Immature natural killer cell (primary cell): ENCODE results near the gene PPP4R4. TPM values are rescaled to one million over a fixed set of nuclear protein-coding genes. Genes with fewer than 3 reads are reported as not detected.
"Not testable (repeated sequence)": the region's sequence is repeated elsewhere in the genome, so short reads cannot be mapped to it uniquely, and the experiment has no call there.

Source experiments
- DNase-seq, 3 donors: peaks; one replicate each; pipeline ENCODE4 v3.0.0; 2022; ENCODE audit warnings: mixed read lengths in 1 of 3
- H3K27ac Mint-ChIP-seq, 6 donors: one replicate each; pipeline ENCODE4 v1.8.0; 2020; ENCODE audit warnings: mixed read lengths in 6 of 6, mild to moderate bottlenecking in 5 of 6, inconsistent platforms in 4 of 6, moderate library complexity in 3 of 6
- H3K27me3 Mint-ChIP-seq, 3 donors: one replicate each; pipeline ENCODE4 v1.8.0; 2020 to 2021; ENCODE audit warnings: low read depth in 3 of 3, mild to moderate bottlenecking in 3 of 3, mixed read lengths in 3 of 3, moderate library complexity in 3 of 3, inconsistent platforms in 1 of 3
- H3K36me3 Mint-ChIP-seq, 3 donors: one replicate each; pipeline ENCODE4 v1.8.0; 2020; ENCODE audit warnings: mixed read lengths in 3 of 3, inconsistent platforms in 2 of 3, mild to moderate bottlenecking in 2 of 3
- H3K4me1 Mint-ChIP-seq, 2 donors: one replicate each; pipeline ENCODE4 v1.8.0; 2020; ENCODE audit warnings: inconsistent platforms in 2 of 2, mild to moderate bottlenecking in 2 of 2, mixed read lengths in 2 of 2, moderate library complexity in 1 of 2
- H3K4me3 Mint-ChIP-seq, 5 donors: one replicate each; pipeline ENCODE4 v1.8.0; 2020; ENCODE audit warnings: mild to moderate bottlenecking in 5 of 5, mixed read lengths in 5 of 5, inconsistent platforms in 3 of 5, moderate library complexity in 3 of 5
- H3K9me3 Mint-ChIP-seq, 6 donors: one replicate each; pipeline ENCODE4 v1.8.0; 2020; ENCODE audit warnings: mild to moderate bottlenecking in 6 of 6, mixed read lengths in 6 of 6, inconsistent platforms in 4 of 6, moderate library complexity in 3 of 6
- polyA plus RNA-seq, 3 donors: library from polyadenylated mRNA; unstranded; fragments of 300-500 nt; fragmentation: Illumina TruSeq; gene quantifications; one replicate each; pipeline ENCODE4 v1.2.3, GENCODE V29; 2021

The PPP4R4 gene
- polyA plus RNA-seq, 3 donors from 2014 or later = not detected

DNA sequence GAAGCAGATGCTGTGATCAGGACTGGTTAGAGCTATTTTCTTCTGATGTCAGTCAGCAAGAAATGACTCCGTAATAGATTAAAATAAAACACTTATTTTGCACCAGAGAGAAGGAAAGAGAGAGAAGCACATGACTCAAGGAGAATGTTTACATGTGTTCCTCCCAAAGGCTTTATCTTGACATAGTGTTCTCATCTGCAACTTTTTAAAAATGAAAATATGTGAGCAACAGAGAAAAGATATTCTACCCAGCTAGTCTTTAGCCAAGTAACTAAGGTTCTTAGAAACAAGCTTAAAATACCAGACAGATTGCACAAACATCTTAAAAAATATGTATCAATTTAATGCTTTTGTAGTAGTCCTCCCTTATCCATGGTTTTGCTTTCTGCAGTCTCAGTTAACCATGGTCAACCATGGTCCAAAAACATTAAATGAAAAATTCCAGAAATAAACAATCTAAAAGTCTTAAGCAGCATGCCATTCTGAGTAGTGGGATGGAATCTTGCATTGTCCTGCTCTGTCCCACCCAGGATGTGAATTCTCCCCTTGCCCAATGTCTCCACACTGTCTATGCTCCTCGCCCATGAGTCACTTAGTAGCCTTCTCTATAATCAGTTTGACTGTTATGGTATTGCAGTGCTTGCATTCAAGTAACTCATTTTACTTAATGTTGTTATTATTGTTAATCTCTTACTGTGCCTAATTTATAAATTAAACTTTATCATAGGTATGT lies 109.0 kb downstream of the PPP4R4 start:
- Mint-ChIP-seq H3K4me3 (no peak overlapping the region), H3K9me3 (peaks cover 0 to 4% (median 0%) of the 10 kb centered on the region in 6 donors), H3K27ac (no peak overlapping the region), H3K4me1 (no peaks in the 10 kb centered on the region), H3K36me3 (no peaks in the 10 kb centered on the region), H3K27me3 (peaks cover 2 to 17% (median 8%) of the 10 kb centered on the region in 3 donors)
- DNase-seq = no peak

DNA sequence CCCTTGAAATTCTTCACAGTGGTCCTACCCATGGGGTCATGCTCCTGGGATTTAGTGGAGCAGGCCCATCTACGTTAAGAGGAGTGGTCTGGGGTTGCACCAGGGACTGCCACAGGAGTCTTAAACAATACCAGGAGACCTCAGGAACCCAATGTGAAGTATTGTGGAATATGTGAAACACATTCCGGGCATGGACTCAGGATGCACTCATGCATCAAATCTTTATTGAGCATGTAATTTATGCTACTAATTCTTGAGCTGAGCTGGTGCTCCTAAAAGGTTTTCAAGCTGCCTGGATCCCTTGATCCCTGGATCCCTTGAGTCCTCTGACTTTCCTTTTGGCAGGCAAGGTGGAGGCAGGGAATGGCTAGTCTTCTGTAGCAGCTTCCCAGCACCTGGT lies 110.1 kb downstream of the PPP4R4 start:
- Mint-ChIP-seq H3K9me3 (peaks cover 0 to 4% (median 0%) of the 10 kb centered on the region in 6 donors), H3K27me3 (peaks cover 2 to 20% (median 8%) of the 10 kb centered on the region in 3 donors), H3K36me3 (no peaks in the 10 kb centered on the region), H3K27ac (no peak overlapping the region), H3K4me1 (no peaks in the 10 kb centered on the region), H3K4me3 (no peak overlapping the region)
- no peak for DNase-seq

DNA sequence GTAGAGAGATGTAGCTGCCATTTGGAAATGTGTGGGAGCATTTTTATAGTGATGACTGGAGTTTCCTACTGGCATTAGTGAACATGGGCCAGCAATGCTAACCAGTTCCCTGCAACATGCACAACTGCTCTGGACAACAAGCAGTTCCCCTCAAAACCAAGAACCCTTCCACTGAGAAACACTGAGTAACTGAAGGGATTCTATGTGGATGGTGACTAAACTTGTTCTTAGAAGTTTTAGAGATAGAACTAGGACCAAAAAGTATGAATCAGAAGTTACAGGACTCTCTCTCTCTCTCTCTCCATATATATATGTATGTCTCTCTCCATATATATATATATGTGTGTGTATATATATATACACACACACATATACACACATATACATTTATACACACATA lies 111.0 kb downstream of the PPP4R4 start:
- Mint-ChIP-seq H3K36me3 (no peaks in the 10 kb centered on the region), H3K9me3 (peaks cover 0 to 4% (median 0%) of the 10 kb centered on the region in 6 donors), H3K27ac (no peak overlapping the region), H3K4me1 (no peaks in the 10 kb centered on the region), H3K4me3 (no peak overlapping the region), H3K27me3 (peaks cover 2 to 20% (median 10%) of the 10 kb centered on the region in 3 donors)
- DNase-seq = no peak

DNA sequence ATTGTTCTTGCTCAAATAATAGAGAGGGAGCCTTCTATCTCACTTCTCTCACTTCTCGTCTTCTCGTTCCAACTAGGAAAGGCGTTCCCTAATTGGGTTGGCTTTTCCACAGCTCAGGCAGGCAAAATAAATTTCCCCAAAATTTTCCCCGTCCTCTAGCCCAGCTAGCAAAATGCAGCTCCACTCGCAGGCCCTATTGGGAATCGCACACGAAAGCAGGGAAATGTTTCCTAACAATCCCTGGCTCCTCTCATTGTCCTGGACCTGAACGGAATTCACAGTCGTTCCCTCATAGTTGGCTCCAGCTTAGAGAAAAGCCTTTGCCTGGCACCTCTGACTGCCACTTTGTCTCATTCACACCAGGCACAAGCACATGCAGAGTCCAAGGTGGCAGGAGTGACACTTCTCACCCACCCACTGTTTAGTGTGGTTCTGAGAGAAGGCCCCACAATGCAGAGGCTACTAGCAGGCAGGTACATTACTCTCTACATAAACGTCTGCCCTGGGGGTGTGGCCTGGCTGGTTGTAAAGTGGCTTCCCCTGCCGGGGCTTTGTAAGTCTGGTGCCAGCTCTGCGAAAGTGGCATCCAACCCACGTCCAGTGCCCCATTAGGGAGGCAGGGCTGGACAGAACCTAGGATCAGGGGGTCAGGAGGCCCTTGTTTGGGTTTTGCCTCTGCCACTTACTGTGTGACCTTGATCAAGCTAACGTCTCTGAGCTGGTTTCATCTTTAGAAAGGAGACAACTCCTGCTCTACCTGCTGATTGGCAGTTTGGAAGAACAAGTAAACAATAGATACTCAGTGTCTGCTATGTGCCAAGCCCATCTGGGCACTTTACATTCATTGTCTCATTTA lies 114.7 kb downstream of the PPP4R4 start:
- peaks cover 0 to 4% (median 0%) of the 10 kb centered on the region in 6 donors for H3K9me3 Mint-ChIP-seq
- H3K4me3 Mint-ChIP-seq = no peak overlapping the region
- DNase-seq = no peak
- peaks cover 2 to 13% (median 7%) of the 10 kb centered on the region in 3 donors for H3K27me3 Mint-ChIP-seq
- no peaks in the 10 kb centered on the region for H3K4me1 Mint-ChIP-seq
- no peak overlapping the region for H3K27ac Mint-ChIP-seq
- no peaks in the 10 kb centered on the region for H3K36me3 Mint-ChIP-seq

DNA sequence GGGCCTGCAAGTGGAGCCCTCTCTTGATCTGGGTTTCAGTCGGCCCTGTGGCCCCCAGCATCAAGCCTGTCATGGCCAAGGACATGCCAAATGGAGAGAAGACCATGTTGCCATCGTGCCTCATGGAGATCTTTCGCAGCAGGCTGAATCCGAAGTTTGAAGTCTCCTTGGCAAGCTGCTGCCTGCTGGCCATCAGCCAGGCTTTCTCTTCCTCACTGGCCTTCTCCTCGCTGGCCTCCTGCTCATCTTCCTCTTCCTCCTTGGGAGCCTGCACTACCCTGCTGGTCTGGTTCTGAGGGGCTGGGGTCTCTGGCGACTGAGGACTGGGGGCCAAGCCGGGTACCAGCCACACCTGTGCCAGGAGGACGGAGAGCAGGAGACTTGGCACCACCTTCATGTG lies 116.1 kb downstream of the PPP4R4 start:
- Mint-ChIP-seq H3K27me3 (peaks cover 2 to 13% (median 7%) of the 10 kb centered on the region in 3 donors), H3K36me3 (no peaks in the 10 kb centered on the region), H3K9me3 (peaks cover 0 to 4% (median 0%) of the 10 kb centered on the region in 6 donors), H3K4me3 (no peak overlapping the region), H3K27ac (no peak overlapping the region), H3K4me1 (no peaks in the 10 kb centered on the region)
- no peak for DNase-seq

DNA sequence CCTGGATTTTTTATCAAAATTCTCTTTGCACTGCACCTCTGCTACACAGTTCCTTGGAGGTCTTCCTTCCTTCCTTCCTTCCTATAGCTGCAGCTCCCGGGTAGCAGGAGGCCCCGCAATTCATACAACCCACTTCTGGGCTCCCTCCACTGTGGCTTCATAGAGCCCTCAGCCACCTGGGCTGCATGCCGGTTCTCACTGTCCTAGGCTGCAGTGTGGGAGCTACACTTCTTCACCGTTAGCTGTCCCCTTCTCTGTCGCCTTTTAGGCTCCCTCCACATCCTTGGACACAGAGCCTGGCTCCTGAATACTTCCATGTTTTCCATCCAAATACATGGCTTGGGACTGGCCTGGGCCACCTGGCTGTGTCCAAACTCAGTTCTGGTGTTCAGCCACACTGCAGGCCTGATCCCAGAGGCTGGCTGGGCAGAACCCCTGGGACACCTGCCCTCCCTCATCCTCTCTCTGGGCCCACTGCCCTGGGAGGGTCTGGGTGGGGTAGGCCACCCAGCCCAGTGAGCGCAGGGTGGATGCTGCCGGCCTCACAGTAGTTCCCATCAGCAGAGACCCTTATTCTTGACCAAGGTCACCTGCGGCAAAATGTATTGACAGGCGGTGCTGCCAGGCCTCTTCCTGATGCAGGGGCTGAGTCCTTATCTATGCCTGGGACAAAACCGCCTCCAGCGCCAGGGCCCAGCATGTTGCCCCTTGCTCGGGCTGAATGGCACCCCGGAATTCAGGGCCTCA lies 117.2 kb downstream of the PPP4R4 start:
- Mint-ChIP-seq H3K4me1 (no peaks in the 10 kb centered on the region), H3K9me3 (peaks cover 0 to 4% (median 0%) of the 10 kb centered on the region in 6 donors), H3K4me3 (no peak overlapping the region), H3K36me3 (no peaks in the 10 kb centered on the region), H3K27me3 (peaks cover 2 to 13% (median 9%) of the 10 kb centered on the region in 3 donors), H3K27ac (no peak overlapping the region)
- no peak for DNase-seq

DNA sequence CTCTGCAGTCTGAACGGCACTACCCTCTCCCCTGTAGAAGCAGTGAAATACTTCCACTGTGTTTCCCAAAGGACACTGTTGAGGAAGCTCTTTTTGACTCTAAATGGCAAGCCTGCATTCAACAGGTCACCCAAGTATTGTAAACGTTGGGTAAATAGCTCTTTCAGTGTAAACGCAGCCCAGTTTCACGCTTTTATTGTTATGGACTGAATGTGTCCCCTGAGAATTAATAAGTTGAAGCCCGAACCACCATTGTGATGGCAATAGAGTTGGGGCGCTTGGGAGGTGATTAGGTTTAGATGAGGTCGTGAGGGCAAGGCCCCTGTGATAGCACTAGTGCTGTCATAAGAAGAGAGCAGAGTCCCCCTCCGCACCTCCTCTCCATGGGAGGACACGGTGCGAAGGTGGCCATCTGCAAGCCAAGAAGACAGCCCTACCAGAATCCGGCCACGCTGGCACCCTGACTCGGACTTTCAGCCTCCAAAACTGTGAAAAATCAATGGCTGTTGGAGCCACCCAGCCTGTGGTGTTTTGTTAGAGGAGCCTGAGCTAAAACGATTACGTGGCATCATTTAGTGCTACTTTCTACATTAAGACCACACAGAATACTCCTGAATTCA lies 117.9 kb downstream of the PPP4R4 start:
- Mint-ChIP-seq H3K27me3 (peaks cover 2 to 13% (median 9%) of the 10 kb centered on the region in 3 donors), H3K4me1 (no peaks in the 10 kb centered on the region), H3K27ac (no peak overlapping the region), H3K9me3 (peaks cover 0 to 3% (median 0%) of the 10 kb centered on the region in 6 donors), H3K36me3 (no peaks in the 10 kb centered on the region), H3K4me3 (no peak overlapping the region)
- DNase-seq = no peak

DNA sequence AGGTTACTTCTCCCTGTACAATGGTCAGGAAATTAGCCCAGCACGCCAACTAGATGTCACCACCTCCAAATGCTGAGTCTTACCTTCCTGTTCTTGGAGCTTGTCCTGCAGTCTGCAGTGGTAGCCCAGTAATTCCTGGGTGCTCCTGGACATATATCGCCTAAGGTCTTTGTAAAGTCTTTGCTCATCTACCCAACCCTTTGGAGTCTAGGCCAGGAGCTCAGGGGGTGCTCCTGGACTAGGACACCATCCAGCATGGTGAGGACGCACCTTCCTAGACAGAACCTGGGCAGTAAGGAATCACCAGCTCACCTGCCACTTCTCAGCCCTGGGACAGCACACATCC lies 118.4 kb downstream of the PPP4R4 start:
- no peak for DNase-seq
- Mint-ChIP-seq H3K4me1 (no peaks in the 10 kb centered on the region), H3K9me3 (no peaks in the 10 kb centered on the region), H3K27ac (no peak overlapping the region), H3K27me3 (peaks cover 2 to 9% (median 6%) of the 10 kb centered on the region in 3 donors), H3K36me3 (no peaks in the 10 kb centered on the region), H3K4me3 (no peak overlapping the region)

DNA sequence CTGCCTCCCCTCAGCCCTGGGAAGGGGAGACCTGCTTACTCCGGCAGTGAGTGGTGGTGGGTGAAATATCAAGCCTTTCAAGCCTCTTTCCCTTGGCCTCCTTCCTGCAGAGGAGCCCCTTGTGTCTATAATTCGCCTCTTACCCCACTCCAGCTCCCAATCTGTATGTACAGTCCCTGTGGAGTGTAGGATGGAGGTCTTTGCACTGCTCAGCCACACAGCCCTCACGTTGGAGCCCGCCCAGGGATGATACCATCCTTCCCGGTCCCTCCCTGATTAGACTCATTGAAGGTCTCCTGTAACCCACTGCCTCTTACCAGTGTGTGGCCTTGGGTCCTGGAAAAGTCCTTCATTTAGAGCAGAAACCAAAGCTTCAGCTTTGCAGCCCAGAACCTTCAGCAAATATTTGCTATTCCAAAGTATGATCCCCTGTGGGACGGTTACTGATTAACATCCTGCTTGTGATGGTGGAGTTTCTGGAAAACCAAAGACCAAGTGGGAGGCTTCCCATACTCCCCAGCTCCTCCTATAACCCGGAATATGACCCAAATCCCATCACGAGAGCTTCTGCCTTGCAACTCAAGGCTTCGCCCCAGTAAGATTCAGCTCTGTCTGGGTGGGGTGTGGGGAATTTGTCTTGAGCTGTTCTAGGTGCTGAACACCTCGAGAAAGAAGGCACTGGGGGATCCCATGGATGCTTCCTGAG lies 118.9 kb downstream of the PPP4R4 start, which contains the start of gene SERPINA10:
Gene SERPINA10, minus strand, starts transcription at position 397 of the 706 bp plus-strand sequence. CDS start 2,675 bp downstream, outside the sequence.
- H3K4me3 Mint-ChIP-seq = no peak within 1 kb of the TSS
- H3K27me3 Mint-ChIP-seq = peaks cover 0 to 7% (median 6%) of the 10 kb centered on the region in 3 donors
- H3K4me1 Mint-ChIP-seq = no peaks in the 10 kb centered on the region
- no peak within 1 kb of the TSS for H3K27ac Mint-ChIP-seq
- H3K9me3 Mint-ChIP-seq = no peaks in the 10 kb centered on the region
- H3K36me3 Mint-ChIP-seq = no peaks in the 10 kb centered on the region
- DNase-seq = no peak

DNA sequence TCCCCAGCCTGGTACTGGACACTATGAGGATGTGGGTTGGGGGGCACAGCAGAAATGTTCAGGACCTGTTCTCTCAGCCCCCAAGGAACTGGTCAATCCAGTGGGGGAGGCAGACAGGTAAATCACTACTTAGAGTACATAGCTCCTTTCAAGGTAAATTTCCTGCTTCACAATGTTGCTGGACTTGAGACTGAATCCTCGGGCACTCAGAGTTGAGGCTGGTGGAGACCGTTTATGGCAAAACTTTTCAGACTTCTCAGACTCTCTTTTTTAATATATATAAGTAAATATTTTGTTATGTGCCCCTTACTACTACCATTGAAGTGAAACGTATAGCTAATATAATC lies 119.4 kb downstream of the PPP4R4 start:
- no peak for DNase-seq
- Mint-ChIP-seq H3K4me1 (no peaks in the 10 kb centered on the region), H3K36me3 (no peaks in the 10 kb centered on the region), H3K9me3 (no peaks in the 10 kb centered on the region), H3K27ac (no peak overlapping the region), H3K4me3 (no peak overlapping the region), H3K27me3 (peaks cover 0 to 6% (median 2%) of the 10 kb centered on the region in 3 donors)

DNA sequence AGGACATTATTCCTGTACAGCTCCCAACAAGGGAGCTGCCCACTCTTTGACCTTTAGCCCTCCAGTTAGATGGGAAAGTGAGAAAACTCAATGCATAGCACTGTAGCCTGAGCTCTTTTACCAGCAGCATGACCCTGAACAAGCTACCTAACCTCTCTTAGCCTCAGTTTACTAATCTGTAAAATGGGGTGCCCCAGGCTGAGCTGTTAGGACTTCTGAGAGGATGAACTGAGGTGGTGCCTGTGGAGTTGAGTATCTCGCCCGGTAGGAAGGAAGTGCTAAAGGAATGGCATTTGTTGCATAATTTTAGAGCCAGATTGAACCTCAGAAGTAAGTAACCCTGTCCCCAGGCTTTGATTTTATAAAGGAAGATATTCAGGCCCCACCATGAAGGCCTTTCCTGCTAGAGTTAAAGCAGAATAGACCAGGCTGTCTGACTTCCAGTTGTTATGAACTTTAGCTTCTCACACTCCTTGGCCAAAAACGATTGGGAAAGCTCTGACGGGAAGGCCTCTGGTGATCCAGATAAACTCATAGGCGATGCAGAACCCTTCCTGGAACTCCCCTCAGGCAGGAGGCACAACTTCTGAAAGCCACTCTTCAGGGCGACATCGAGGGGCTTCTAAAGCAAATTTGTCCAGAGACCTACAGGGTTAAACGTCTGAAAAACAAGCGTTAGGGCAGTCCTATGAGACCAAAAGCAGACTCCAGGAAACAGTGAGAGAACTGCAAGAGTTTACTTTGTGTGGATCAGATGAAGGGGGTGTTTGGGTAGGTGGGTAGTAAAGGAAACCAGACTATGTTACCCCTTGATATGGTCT lies 121.4 kb downstream of the PPP4R4 start:
- no peaks in the 10 kb centered on the region for H3K9me3 Mint-ChIP-seq
- H3K27ac Mint-ChIP-seq = no peak overlapping the region

DNA sequence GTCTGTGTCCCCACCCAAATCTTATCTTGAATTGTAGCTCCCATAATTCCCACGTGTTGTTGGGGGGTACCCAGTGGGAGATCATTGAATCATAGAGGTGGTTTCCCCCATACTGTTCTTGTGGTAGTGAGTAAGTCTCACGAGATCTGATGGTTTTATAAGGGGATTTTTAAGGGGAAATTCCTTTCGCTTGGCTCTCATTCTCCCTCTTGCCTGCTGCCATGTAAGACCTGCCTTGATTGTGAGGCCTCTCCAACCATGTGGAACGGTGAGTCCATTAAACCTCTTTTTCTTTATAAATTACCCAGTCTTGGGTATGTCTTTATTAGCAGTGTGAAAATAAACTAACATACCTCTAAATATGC lies 122.0 kb downstream of the PPP4R4 start:
- H3K9me3 Mint-ChIP-seq, H3K36me3 Mint-ChIP-seq, H3K27me3 Mint-ChIP-seq, H3K4me3 Mint-ChIP-seq, DNase-seq, H3K27ac Mint-ChIP-seq, H3K4me1 Mint-ChIP-seq: not testable (repeated sequence)

More for the DNA sequence above, 121.4 kb downstream of the PPP4R4 start:
- H3K4me3 Mint-ChIP-seq = no peak overlapping the region
- no peaks in the 10 kb centered on the region for H3K36me3 Mint-ChIP-seq
- no peak for DNase-seq
- H3K27me3 Mint-ChIP-seq = peaks cover 0 to 3% (median 3%) of the 10 kb centered on the region in 3 donors
- H3K4me1 Mint-ChIP-seq = no peaks in the 10 kb centered on the region
